ENCODE data around the gene HOXC4. TPM values are rescaled to one million over a fixed set of nuclear protein-coding genes. Genes with fewer than 3 reads are reported as not detected.
A peak's percentile ranks its signal among the peaks of the same experiment; 100 is the strongest.

Gene HOXC4
- total RNA-seq, 3 donors from 2014 or later, result 2.3 TPM; not detected in 2

- intact Hi-C loops (cut with DNase I, micrococcal nuclease), result no loop called here
- TF ChIP-seq, protein P1, sequence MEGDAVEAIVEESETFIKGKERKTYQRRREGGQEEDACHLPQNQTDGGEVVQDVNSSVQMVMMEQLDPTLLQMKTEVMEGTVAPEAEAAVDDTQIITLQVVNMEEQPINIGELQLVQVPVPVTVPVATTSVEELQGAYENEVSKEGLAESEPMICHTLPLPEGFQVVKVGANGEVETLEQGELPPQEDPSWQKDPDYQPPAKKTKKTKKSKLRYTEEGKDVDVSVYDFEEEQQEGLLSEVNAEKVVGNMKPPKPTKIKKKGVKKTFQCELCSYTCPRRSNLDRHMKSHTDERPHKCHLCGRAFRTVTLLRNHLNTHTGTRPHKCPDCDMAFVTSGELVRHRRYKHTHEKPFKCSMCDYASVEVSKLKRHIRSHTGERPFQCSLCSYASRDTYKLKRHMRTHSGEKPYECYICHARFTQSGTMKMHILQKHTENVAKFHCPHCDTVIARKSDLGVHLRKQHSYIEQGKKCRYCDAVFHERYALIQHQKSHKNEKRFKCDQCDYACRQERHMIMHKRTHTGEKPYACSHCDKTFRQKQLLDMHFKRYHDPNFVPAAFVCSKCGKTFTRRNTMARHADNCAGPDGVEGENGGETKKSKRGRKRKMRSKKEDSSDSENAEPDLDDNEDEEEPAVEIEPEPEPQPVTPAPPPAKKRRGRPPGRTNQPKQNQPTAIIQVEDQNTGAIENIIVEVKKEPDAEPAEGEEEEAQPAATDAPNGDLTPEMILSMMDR (IDR thresholded peaks at IDR 0.05), result no peak
- Histone ChIP-seq H3K4me1 (ENCODE audit: low read depth) (peaks cover 14% of the 10 kb centered on the region), H3K4me3 (no peak overlapping the region), H3K9me3 (no peaks in the 10 kb centered on the region), H3K36me3 (ENCODE audit: low read depth) (no peaks in the 10 kb centered on the region)
- no peak for ATAC-seq
- no peak for DNase-seq
These were observed 22.7 kb upstream of the HOXC4 start for GRCh38 chr12:54030889-54031471.

GRCh38 chr12:54031480-54031879, 22.2 kb upstream of the HOXC4 start:
- no peaks in the 10 kb centered on the region for H3K9me3 ChIP-seq
- DNase-seq (no peak), ATAC-seq (no peak)
- H3K36me3 ChIP-seq (ENCODE audit: low read depth), result no peaks in the 10 kb centered on the region
- H3K4me3 ChIP-seq, result no peak overlapping the region
- intact Hi-C loops (cut with DNase I, micrococcal nuclease), result no loop called here
- H3K4me1 ChIP-seq (ENCODE audit: low read depth), result peaks cover 10% of the 10 kb centered on the region
- TF ChIP-seq, protein P1 (IDR thresholded peaks at IDR 0.05), result no peak

DNA sequence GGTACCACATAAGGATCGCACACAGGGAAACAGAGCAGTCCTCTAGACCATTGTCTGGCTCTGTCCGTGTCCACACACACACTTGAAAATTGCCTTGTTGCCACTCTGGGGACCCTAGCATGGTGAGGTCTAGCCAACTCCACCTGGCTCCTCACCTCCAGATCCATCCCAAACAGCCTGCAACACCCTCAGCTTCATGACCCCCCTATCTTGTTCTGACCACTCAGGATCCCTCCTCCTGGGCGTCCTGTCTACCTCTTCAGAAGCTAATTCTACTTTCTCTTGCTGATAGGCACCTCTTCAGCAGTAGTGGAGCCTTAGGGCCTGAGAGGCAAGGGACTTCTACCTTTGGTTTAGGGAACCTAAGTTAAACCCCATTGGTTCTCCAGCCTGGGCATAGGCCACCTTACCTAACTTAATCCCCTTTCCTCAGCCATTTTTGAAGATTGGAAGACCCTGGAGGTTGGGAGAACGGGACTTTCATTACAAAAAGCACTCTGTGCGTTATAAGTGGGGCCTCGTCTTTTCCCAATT, 21.5 kb upstream of the HOXC4 start:
- no peak for DNase-seq
- no peak for ATAC-seq
- Histone ChIP-seq H3K4me3 (no peak overlapping the region), H3K36me3 (ENCODE audit: low read depth) (no peaks in the 10 kb centered on the region), H3K9me3 (no peaks in the 10 kb centered on the region), H3K4me1 (ENCODE audit: low read depth) (peaks cover 8% of the 10 kb centered on the region)
- TF ChIP-seq, protein P1 (IDR thresholded peaks at IDR 0.05), result no peak
- intact Hi-C loops (cut with DNase I, micrococcal nuclease), result no loop called here

GRCh38 chr12:54032627-54033100, 21.0 kb upstream of the HOXC4 start, which contains the start of gene HOXC5:
HOXC5 (plus strand) TSS chr12:54033050; CDS start chr12:54033123, 73 bp downstream.
- DNase-seq, result peak; percentile 60 to 73 (median 64)
- no peaks in the 10 kb centered on the region for H3K36me3 ChIP-seq (ENCODE audit: low read depth)
- TF ChIP-seq, protein P1 (IDR thresholded peaks at IDR 0.05), result peak; percentile 74
- peak; percentile 71 for ATAC-seq
- peaks cover 8% of the 10 kb centered on the region for H3K4me1 ChIP-seq (ENCODE audit: low read depth)
- H3K9me3 ChIP-seq, result no peaks in the 10 kb centered on the region
- intact Hi-C loops (cut with DNase I, micrococcal nuclease), result no loop called here
- no peak within 1 kb of the TSS for H3K4me3 ChIP-seq

DNA sequence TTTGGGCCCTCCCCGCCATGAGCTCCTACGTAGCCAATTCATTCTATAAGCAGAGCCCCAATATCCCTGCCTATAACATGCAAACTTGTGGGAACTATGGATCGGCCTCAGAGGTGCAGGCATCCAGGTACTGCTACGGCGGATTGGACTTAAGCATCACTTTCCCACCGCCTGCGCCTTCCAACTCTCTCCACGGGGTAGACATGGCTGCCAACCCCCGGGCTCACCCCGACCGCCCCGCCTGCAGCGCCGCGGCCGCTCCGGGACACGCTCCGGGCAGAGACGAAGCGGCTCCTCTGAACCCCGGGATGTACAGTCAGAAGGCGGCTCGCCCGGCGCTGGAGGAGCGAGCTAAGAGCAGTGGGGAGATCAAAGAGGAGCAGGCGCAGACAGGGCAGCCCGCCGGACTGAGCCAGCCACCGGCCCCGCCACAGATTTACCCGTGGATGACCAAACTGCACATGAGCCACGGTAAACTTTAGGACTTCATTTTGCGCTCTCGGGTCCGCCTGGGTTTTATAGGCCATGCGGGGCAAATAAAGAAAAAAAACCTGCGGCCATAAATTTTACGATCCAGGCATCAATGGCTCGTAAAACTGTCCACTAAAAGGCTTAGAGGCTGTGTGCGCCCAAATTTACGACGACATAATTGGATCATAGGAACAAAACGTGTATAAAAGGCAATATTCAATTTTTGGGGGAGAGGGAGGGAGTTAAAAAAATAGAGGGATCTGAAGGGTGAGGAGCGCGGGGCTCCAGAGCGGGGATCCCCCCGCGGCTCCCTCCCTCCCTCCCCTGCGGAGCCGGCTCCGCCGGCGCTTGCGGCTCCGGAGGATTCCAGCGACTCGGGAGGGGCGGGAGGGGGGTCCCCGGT, 20.3 kb upstream of the HOXC4 start:
- Histone ChIP-seq H3K36me3 (ENCODE audit: low read depth) (no peaks in the 10 kb centered on the region), H3K4me3 (no peak overlapping the region), H3K9me3 (no peaks in the 10 kb centered on the region), H3K4me1 (ENCODE audit: low read depth) (peaks cover 8% of the 10 kb centered on the region)
- TF ChIP-seq, protein P1 (IDR thresholded peaks at IDR 0.05), result no peak
- intact Hi-C loops (cut with DNase I, micrococcal nuclease), result no loop called here
- peak in 1 of 3 donors; percentile 55 for DNase-seq
- peak; percentile 39 for ATAC-seq
